ENCODE measurements around the gene FAM83F.

The FAM83F gene

GRCh38 chr22:40036591-40037225 is 42.0 kb downstream of the FAM83F start:
- TF ChIP-seq EZH2 (IDR thresholded peaks at IDR 0.05) (no peak), POLR2AphosphoS5 (IDR thresholded peaks at IDR 0.05; ENCODE audit: borderline replicate concordance, low read depth, low read length) (no peak), FOXP2 (optimal IDR thresholded peaks at IDR 0.05; ENCODE audit: control extremely low read depth, extremely low read length, insufficient read depth) (no peak)
- H3K27ac ChIP-seq = no peak overlapping the region
- no peaks in the 10 kb centered on the region for H3K9me3 ChIP-seq (ENCODE audit: low read depth, low read length)
- no peaks in the 10 kb centered on the region for H3K36me3 ChIP-seq (ENCODE audit: insufficient read depth, low read length)
- H3K4me3 ChIP-seq = no peak overlapping the region
- no peak for DNase-seq (ENCODE audit: low read depth, low spot score)
- no peak overlapping the region for H3K9ac ChIP-seq (ENCODE audit: insufficient read length)

- H3K27ac ChIP-seq = no peak overlapping the region
- DNase-seq (ENCODE audit: low read depth, low spot score) = no peak
- no peak overlapping the region for H3K4me3 ChIP-seq
- TF ChIP-seq EZH2 (IDR thresholded peaks at IDR 0.05) (no peak), FOXP2 (optimal IDR thresholded peaks at IDR 0.05; ENCODE audit: control extremely low read depth, extremely low read length, insufficient read depth) (no peak), POLR2AphosphoS5 (IDR thresholded peaks at IDR 0.05; ENCODE audit: borderline replicate concordance, low read depth, low read length) (no peak)
- H3K9ac ChIP-seq (ENCODE audit: insufficient read length) = no peak overlapping the region
- no peaks in the 10 kb centered on the region for H3K9me3 ChIP-seq (ENCODE audit: low read depth, low read length)
- H3K36me3 ChIP-seq (ENCODE audit: insufficient read depth, low read length) = no peaks in the 10 kb centered on the region
Observed at GRCh38 chr22:40037320-40037719, 42.6 kb downstream of the FAM83F start.

DNA sequence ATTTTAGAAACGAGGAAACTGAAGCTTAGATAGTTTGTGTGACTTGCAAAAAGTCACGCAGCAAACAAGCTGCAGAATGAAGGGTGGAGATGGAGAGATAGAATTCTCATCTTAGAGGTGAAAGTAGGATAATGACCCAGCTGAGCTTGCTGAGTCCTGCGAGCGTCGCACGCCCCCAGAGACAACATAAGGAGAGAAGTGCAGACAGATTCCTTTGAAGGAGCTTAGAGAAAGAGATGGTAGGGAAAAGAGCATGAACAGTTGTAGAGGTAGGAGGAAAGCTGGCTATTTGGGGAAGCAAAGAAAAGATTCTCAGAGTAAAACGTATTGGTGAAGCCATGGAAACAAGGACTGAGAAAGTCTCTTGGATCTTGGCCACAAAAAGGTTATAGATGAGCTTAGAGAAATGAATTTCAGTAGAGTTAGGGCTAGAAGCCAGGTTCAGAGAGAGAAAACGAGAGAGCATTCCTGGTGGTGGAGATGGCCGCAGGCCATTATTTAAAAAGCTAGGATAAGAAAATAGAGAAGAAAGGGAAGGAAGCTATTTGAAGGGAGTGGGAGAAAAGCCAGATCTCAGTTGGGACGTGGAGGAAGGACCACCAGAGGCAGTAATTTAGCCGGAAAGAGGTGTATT is 44.8 kb downstream of the FAM83F start:
- no peak for DNase-seq (ENCODE audit: low read depth, low spot score)
- TF ChIP-seq EZH2 (IDR thresholded peaks at IDR 0.05) = no peak
- no peak for TF ChIP-seq POLR2AphosphoS5 (IDR thresholded peaks at IDR 0.05; ENCODE audit: borderline replicate concordance, low read depth, low read length)
- TF ChIP-seq FOXP2 (optimal IDR thresholded peaks at IDR 0.05; ENCODE audit: control extremely low read depth, extremely low read length, insufficient read depth) = no peak
- no peaks in the 10 kb centered on the region for H3K36me3 ChIP-seq (ENCODE audit: insufficient read depth, low read length)
- H3K27ac ChIP-seq = peak overlapping the region; percentile 92
- peak overlapping the region; percentile 63 for H3K4me3 ChIP-seq
- no peaks in the 10 kb centered on the region for H3K9me3 ChIP-seq (ENCODE audit: low read depth, low read length)
- no peak overlapping the region for H3K9ac ChIP-seq (ENCODE audit: insufficient read length)

- H3K9ac ChIP-seq (ENCODE audit: insufficient read length) = peak overlapping the region; percentile 43
- H3K36me3 ChIP-seq (ENCODE audit: insufficient read depth, low read length) = no peaks in the 10 kb centered on the region
- H3K27ac ChIP-seq = peak overlapping the region; percentile 92
- peak; percentile 80 for DNase-seq (ENCODE audit: low read depth, low spot score)
- peak overlapping the region; percentile 63 for H3K4me3 ChIP-seq
- TF ChIP-seq EZH2 (IDR thresholded peaks at IDR 0.05) = no peak
- peak; percentile 89 for TF ChIP-seq FOXP2 (optimal IDR thresholded peaks at IDR 0.05; ENCODE audit: control extremely low read depth, extremely low read length, insufficient read depth)
- peak; percentile 39; the same call in 1 of the 2 replicates for TF ChIP-seq POLR2AphosphoS5 (IDR thresholded peaks at IDR 0.05; ENCODE audit: borderline replicate concordance, low read depth, low read length)
- H3K9me3 ChIP-seq (ENCODE audit: low read depth, low read length) = no peaks in the 10 kb centered on the region
Observed at GRCh38 chr22:40040927-40041326, 46.2 kb downstream of the FAM83F start.

DNA sequence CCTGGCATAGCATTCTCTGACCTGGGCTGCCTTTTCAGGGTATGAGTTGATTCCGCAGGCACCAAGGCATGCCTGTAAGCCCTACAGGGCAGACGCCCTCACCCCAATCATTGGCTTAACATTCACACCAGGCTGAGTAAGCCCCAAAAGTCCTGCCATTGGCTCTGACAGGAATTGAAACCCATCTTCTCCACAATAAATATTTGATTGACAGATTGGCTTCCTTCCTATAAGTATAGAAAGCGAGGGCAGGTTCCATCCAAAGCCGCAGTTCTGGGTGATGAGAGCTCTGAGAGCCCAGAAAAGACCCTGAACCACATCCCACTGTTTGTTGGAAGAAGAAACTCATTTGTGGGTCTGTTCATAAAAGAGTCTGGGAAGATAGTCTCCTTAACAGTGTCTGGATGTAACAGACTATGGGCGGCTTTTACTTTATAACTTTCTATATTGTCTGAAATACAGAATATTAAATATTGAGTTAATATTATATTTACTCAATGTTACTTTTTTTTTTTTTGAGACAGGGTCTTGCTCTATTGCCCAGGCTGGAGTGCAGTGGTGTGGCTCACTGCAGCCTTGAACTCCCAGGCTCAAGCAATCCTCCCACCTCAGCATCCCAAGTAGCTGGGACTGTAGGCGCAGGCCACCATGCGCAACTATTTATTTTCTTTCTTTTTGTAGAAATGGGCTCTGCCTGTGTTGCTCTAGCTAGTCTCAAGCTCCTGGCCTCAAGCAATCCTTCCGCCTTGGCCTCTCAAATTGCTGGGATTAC is 46.8 kb downstream of the FAM83F start:
- no peak for DNase-seq (ENCODE audit: low read depth, low spot score)
- H3K9ac ChIP-seq (ENCODE audit: insufficient read length) = peak overlapping the region; percentile 7
- peak overlapping the region; percentile 63 for H3K4me3 ChIP-seq
- H3K36me3 ChIP-seq (ENCODE audit: insufficient read depth, low read length) = no peaks in the 10 kb centered on the region
- TF ChIP-seq POLR2AphosphoS5 (IDR thresholded peaks at IDR 0.05; ENCODE audit: borderline replicate concordance, low read depth, low read length) (no peak), FOXP2 (optimal IDR thresholded peaks at IDR 0.05; ENCODE audit: control extremely low read depth, extremely low read length, insufficient read depth) (no peak), EZH2 (IDR thresholded peaks at IDR 0.05) (no peak)
- H3K27ac ChIP-seq = peak overlapping the region; percentile 92
- H3K9me3 ChIP-seq (ENCODE audit: low read depth, low read length) = no peaks in the 10 kb centered on the region

DNA sequence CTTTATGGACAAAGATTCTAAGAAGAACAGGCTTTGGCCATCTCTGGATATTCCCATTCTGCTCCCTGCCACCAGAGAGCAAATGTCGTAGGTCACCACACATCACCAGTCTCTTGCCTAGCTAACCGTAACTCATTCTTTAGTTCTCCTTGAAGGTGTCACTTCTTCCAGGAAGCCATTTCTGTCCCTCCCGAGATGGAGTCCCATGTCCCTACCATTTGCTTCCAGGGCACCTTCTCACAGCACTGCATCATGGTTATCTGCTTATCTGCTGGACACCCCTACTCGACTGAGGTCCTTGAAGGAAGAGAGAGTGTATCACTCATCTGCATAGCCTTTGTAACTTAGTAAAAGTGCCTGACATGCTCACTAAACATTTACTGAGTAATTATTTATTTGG is 47.6 kb downstream of the FAM83F start:
- H3K36me3 ChIP-seq (ENCODE audit: insufficient read depth, low read length) = no peaks in the 10 kb centered on the region
- H3K9ac ChIP-seq (ENCODE audit: insufficient read length) = peak overlapping the region; percentile 39
- H3K4me3 ChIP-seq = no peak overlapping the region
- H3K27ac ChIP-seq = peak overlapping the region; percentile 92
- no peak for DNase-seq (ENCODE audit: low read depth, low spot score)
- H3K9me3 ChIP-seq (ENCODE audit: low read depth, low read length) = no peaks in the 10 kb centered on the region
- TF ChIP-seq EZH2 (IDR thresholded peaks at IDR 0.05) = no peak
- TF ChIP-seq FOXP2 (optimal IDR thresholded peaks at IDR 0.05; ENCODE audit: control extremely low read depth, extremely low read length, insufficient read depth) = no peak
- TF ChIP-seq POLR2AphosphoS5 (IDR thresholded peaks at IDR 0.05; ENCODE audit: borderline replicate concordance, low read depth, low read length) = no peak

DNA sequence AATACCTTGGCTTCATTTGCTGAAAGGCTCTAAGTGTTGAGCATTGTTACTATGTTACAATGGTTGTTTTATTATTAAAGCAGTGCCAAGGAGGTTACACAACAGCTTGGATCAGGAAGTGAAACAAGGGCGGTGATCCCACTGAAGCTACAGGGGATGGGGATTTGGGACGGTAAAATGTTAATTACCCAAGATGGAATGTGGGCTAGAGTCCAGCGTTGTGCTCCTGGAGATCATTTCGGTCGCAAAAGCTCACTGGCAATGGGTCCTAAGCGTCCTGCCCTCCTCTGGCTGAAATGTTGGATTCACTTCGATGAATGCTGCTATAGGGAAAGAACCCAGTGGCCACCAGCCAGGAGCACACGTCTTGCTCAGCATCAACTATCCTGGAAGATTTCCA is 48.3 kb downstream of the FAM83F start:
- Histone ChIP-seq H3K36me3 (ENCODE audit: insufficient read depth, low read length) (no peaks in the 10 kb centered on the region), H3K27ac (peak overlapping the region; percentile 92), H3K9me3 (ENCODE audit: low read depth, low read length) (no peaks in the 10 kb centered on the region), H3K9ac (ENCODE audit: insufficient read length) (peak overlapping the region; percentile 39), H3K4me3 (peak overlapping the region; percentile 98)
- no peak for DNase-seq (ENCODE audit: low read depth, low spot score)
- TF ChIP-seq POLR2AphosphoS5 (IDR thresholded peaks at IDR 0.05; ENCODE audit: borderline replicate concordance, low read depth, low read length) (no peak), EZH2 (IDR thresholded peaks at IDR 0.05) (no peak), FOXP2 (optimal IDR thresholded peaks at IDR 0.05; ENCODE audit: control extremely low read depth, extremely low read length, insufficient read depth) (no peak)

DNA sequence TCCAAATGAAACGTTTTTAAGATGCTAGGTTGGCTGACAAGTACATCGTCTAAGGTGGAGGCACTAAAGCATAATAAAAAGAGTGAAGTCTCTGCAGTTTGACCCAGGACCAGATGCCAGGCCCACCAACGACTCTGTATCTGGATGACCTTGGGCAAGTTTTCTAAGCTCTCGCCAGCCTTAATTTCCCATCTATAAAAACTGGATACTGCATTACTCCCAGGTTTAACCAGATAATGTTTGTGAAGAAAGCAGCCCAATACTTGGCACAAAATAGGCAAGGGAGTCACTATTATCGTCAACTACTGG is 49.0 kb downstream of the FAM83F start:
- Histone ChIP-seq H3K27ac (peak overlapping the region; percentile 92), H3K36me3 (ENCODE audit: insufficient read depth, low read length) (no peaks in the 10 kb centered on the region), H3K9me3 (ENCODE audit: low read depth, low read length) (no peaks in the 10 kb centered on the region)

More for the DNA sequence above, 49.0 kb downstream of the FAM83F start:
- H3K9ac ChIP-seq (ENCODE audit: insufficient read length) = peak overlapping the region; percentile 86
- no peak for DNase-seq (ENCODE audit: low read depth, low spot score)
- peak overlapping the region; percentile 98 for H3K4me3 ChIP-seq
- no peak for TF ChIP-seq POLR2AphosphoS5 (IDR thresholded peaks at IDR 0.05; ENCODE audit: borderline replicate concordance, low read depth, low read length)
- no peak for TF ChIP-seq EZH2 (IDR thresholded peaks at IDR 0.05)
- no peak for TF ChIP-seq FOXP2 (optimal IDR thresholded peaks at IDR 0.05; ENCODE audit: control extremely low read depth, extremely low read length, insufficient read depth)

Measured in SK-N-MC (cell line).